ENCODE data around the gene TMEM238. TPM values are rescaled to one million over a fixed set of nuclear protein-coding genes. Genes with fewer than 3 reads are reported as not detected.

Gene TMEM238
- total and polyA plus RNA-seq, 2 experiments from 2014 or later = 0.97 TPM; not detected in 1

- H3K4me2 ChIP-seq (ENCODE audit: unreplicated experiment) = no peak overlapping the region
- no peak overlapping the region for H3K4me3 ChIP-seq
- H3F3A ChIP-seq (ENCODE audit: insufficient read depth) = peaks cover 6% of the 10 kb centered on the region
- no peak for DNase-seq
- no peak overlapping the region for H2AFZ ChIP-seq
- no peaks in the 10 kb centered on the region for H3K36me3 ChIP-seq (ENCODE audit: low read depth)
- no peaks in the 10 kb centered on the region for H4K20me1 ChIP-seq (ENCODE audit: insufficient read depth)
- H3K9ac ChIP-seq = no peak overlapping the region
- H3K4me1 ChIP-seq (ENCODE audit: insufficient read depth) = no peaks in the 10 kb centered on the region
- TF ChIP-seq EZH2phosphoT487 (IDR thresholded peaks at IDR 0.05; ENCODE audit: insufficient read depth, low read depth) = no peak
- no peak for TF ChIP-seq EZH2 (IDR thresholded peaks at IDR 0.05; ENCODE audit: insufficient read depth, poor library complexity, severe bottlenecking)
- in situ Hi-C loops (cut with MboI) = no loop called here
- whole genome bisulfite sequencing, 2 experiments (ENCODE audit: low coverage in 1 of 2, low lambda C conversion rate in 2 of 2, missing lambda C conversion rate in 2 of 2) = 67% methylated on average over 28 to 32 of the region's 32 CpGs
- H3K27ac ChIP-seq = no peak overlapping the region
- H3K27me3 ChIP-seq (replicated peaks; ENCODE audit: insufficient read depth) = peaks cover 17% of the 10 kb centered on the region
- H3K9me3 ChIP-seq (ENCODE audit: low read depth) = no peaks in the 10 kb centered on the region
- H3K9me2 ChIP-seq (ENCODE audit: insufficient read depth) = no peaks in the 10 kb centered on the region
- H3K79me2 ChIP-seq (ENCODE audit: insufficient read depth) = no peaks in the 10 kb centered on the region
Observed at GRCh38 chr19:55358943-55359908, 24.9 kb downstream of the TMEM238 start.

GRCh38 chr19:55358493-55358892, 25.6 kb downstream of the TMEM238 start:
- Histone ChIP-seq H3K9ac (no peak overlapping the region), H3K4me1 (ENCODE audit: insufficient read depth) (no peaks in the 10 kb centered on the region), H3F3A (ENCODE audit: insufficient read depth) (no peaks in the 10 kb centered on the region), H2AFZ (no peak overlapping the region), H4K20me1 (ENCODE audit: insufficient read depth) (no peaks in the 10 kb centered on the region), H3K79me2 (ENCODE audit: insufficient read depth) (no peaks in the 10 kb centered on the region), H3K4me2 (ENCODE audit: unreplicated experiment) (no peak overlapping the region), H3K9me3 (ENCODE audit: low read depth) (no peaks in the 10 kb centered on the region), H3K27me3 (replicated peaks; ENCODE audit: insufficient read depth) (peaks cover 20% of the 10 kb centered on the region), H3K4me3 (no peak overlapping the region), H3K9me2 (ENCODE audit: insufficient read depth) (no peaks in the 10 kb centered on the region), H3K27ac (no peak overlapping the region), H3K36me3 (ENCODE audit: low read depth) (no peaks in the 10 kb centered on the region)
- TF ChIP-seq EZH2phosphoT487 (IDR thresholded peaks at IDR 0.05; ENCODE audit: insufficient read depth, low read depth) = no peak
- TF ChIP-seq EZH2 (IDR thresholded peaks at IDR 0.05; ENCODE audit: insufficient read depth, poor library complexity, severe bottlenecking) = no peak
- in situ Hi-C loops (cut with MboI) = no loop called here
- DNase-seq = no peak
- 85 to 86% methylated on average over 14 to 19 of the region's 19 CpGs for WGBS, 2 experiments (ENCODE audit: low coverage in 1 of 2, low lambda C conversion rate in 2 of 2, missing lambda C conversion rate in 2 of 2)

GRCh38 chr19:55355213-55355821, 28.8 kb downstream of the TMEM238 start:
- Histone ChIP-seq H3K27ac (no peak overlapping the region), H3K27me3 (replicated peaks; ENCODE audit: insufficient read depth) (peaks cover 40% of the 10 kb centered on the region), H3K4me1 (ENCODE audit: insufficient read depth) (no peaks in the 10 kb centered on the region), H4K20me1 (ENCODE audit: insufficient read depth) (no peaks in the 10 kb centered on the region), H3K4me2 (ENCODE audit: unreplicated experiment) (no peak overlapping the region), H3K9ac (no peak overlapping the region), H3K79me2 (ENCODE audit: insufficient read depth) (no peaks in the 10 kb centered on the region), H3K36me3 (ENCODE audit: low read depth) (no peaks in the 10 kb centered on the region), H2AFZ (no peak overlapping the region), H3K9me2 (ENCODE audit: insufficient read depth) (no peaks in the 10 kb centered on the region), H3K4me3 (no peak overlapping the region), H3K9me3 (ENCODE audit: low read depth) (no peaks in the 10 kb centered on the region), H3F3A (ENCODE audit: insufficient read depth) (no peaks in the 10 kb centered on the region)
- TF ChIP-seq EZH2 (IDR thresholded peaks at IDR 0.05; ENCODE audit: insufficient read depth, poor library complexity, severe bottlenecking) (peak; percentile 12), EZH2phosphoT487 (IDR thresholded peaks at IDR 0.05; ENCODE audit: insufficient read depth, low read depth) (no peak)
- in situ Hi-C loops (cut with MboI) = no loop called here
- 17 to 20% methylated on average over 12 to 13 of the region's 13 CpGs for WGBS, 2 experiments (ENCODE audit: low coverage in 1 of 2, low lambda C conversion rate in 2 of 2, missing lambda C conversion rate in 2 of 2)
- DNase-seq = no peak

GRCh38 chr19:55354698-55355212, 29.3 kb downstream of the TMEM238 start, which contains the start of gene COX6B2:
COX6B2 (minus strand) TSS chr19:55354719; CDS start chr19:55354521, 198 bp downstream.
- WGBS, 2 experiments (ENCODE audit: low coverage in 1 of 2, low lambda C conversion rate in 2 of 2, missing lambda C conversion rate in 2 of 2) = 0 to 3% methylated on average over 14 to 37 of the region's 43 CpGs
- Histone ChIP-seq H4K20me1 (ENCODE audit: insufficient read depth) (no peaks in the 10 kb centered on the region), H3K9me2 (ENCODE audit: insufficient read depth) (no peaks in the 10 kb centered on the region), H3K27me3 (replicated peaks; ENCODE audit: insufficient read depth) (peaks cover 40% of the 10 kb centered on the region), H2AFZ (peak within 1 kb of the TSS; percentile 54), H3K36me3 (ENCODE audit: low read depth) (no peaks in the 10 kb centered on the region), H3F3A (ENCODE audit: insufficient read depth) (no peaks in the 10 kb centered on the region), H3K4me3 (peak within 1 kb of the TSS; percentile 67), H3K27ac (no peak within 1 kb of the TSS), H3K9ac (peak within 1 kb of the TSS; percentile 20; the same call in 1 of the 2 replicates), H3K4me2 (ENCODE audit: unreplicated experiment) (peak within 1 kb of the TSS; percentile 75), H3K4me1 (ENCODE audit: insufficient read depth) (no peaks in the 10 kb centered on the region), H3K79me2 (ENCODE audit: insufficient read depth) (no peaks in the 10 kb centered on the region), H3K9me3 (ENCODE audit: low read depth) (no peaks in the 10 kb centered on the region)
- in situ Hi-C loops (cut with MboI) = no loop called here
- DNase-seq = no peak
- TF ChIP-seq EZH2 (IDR thresholded peaks at IDR 0.05; ENCODE audit: insufficient read depth, poor library complexity, severe bottlenecking) = no peak
- TF ChIP-seq EZH2phosphoT487 (IDR thresholded peaks at IDR 0.05; ENCODE audit: insufficient read depth, low read depth) = no peak
